ENCODE data around the gene SLC16A12.

The SLC16A12 gene

GRCh38 chr10:89494575-89494974 is 40.8 kb downstream of the SLC16A12 start:
- intact Hi-C loops (cut with DNase I; ENCODE audit: low total_unique reads) = no loop called here
- no peak for TF ChIP-seq CTCF (IDR thresholded peaks at IDR 0.05)
- Histone ChIP-seq H3K36me3 (no peaks in the 10 kb centered on the region), H3K27ac (no peak overlapping the region), H3K4me1 (no peaks in the 10 kb centered on the region), H3K9me3 (no peaks in the 10 kb centered on the region), H3K27me3 (no peaks in the 10 kb centered on the region), H3K4me3 (no peak overlapping the region)
- no peak for DNase-seq

- Histone ChIP-seq H3K9me3 (no peaks in the 10 kb centered on the region), H3K36me3 (no peaks in the 10 kb centered on the region), H3K27me3 (no peaks in the 10 kb centered on the region), H3K27ac (no peak overlapping the region), H3K4me3 (no peak overlapping the region), H3K4me1 (no peaks in the 10 kb centered on the region)
- intact Hi-C loops (cut with DNase I; ENCODE audit: low total_unique reads) = no loop called here
- no peak for DNase-seq
- TF ChIP-seq CTCF (IDR thresholded peaks at IDR 0.05) = no peak
Measured at GRCh38 chr10:89494068-89494467, 41.3 kb downstream of the SLC16A12 start.

- H3K4me1 ChIP-seq = no peaks in the 10 kb centered on the region
- intact Hi-C loops (cut with DNase I; ENCODE audit: low total_unique reads) = no loop called here
- no peak overlapping the region for H3K27ac ChIP-seq
Measured at GRCh38 chr10:89491932-89492331, 43.5 kb downstream of the SLC16A12 start.

GRCh38 chr10:89490596-89491335 is 44.6 kb downstream of the SLC16A12 start:
- Histone ChIP-seq H3K27ac (no peak overlapping the region), H3K4me3 (no peak overlapping the region), H3K36me3 (no peaks in the 10 kb centered on the region), H3K4me1 (no peaks in the 10 kb centered on the region), H3K9me3 (no peaks in the 10 kb centered on the region), H3K27me3 (no peaks in the 10 kb centered on the region)
- no peak for DNase-seq
- no peak for TF ChIP-seq CTCF (IDR thresholded peaks at IDR 0.05)
- intact Hi-C loops (cut with DNase I; ENCODE audit: low total_unique reads) = no loop called here

More at GRCh38 chr10:89491932-89492331, 43.5 kb downstream of the SLC16A12 start:
- Histone ChIP-seq H3K4me3 (no peak overlapping the region), H3K36me3 (no peaks in the 10 kb centered on the region), H3K9me3 (no peaks in the 10 kb centered on the region), H3K27me3 (no peaks in the 10 kb centered on the region)
- DNase-seq = no peak
- no peak for TF ChIP-seq CTCF (IDR thresholded peaks at IDR 0.05)

GRCh38 chr10:89482256-89482655 is 53.1 kb downstream of the SLC16A12 start:
- TF ChIP-seq CTCF (IDR thresholded peaks at IDR 0.05) = no peak
- peaks cover 0 to 57% (median 30%) of the 10 kb centered on the region in 4 donors for H3K4me1 ChIP-seq

More at GRCh38 chr10:89482256-89482655, 53.1 kb downstream of the SLC16A12 start:
- Histone ChIP-seq H3K9me3 (no peaks in the 10 kb centered on the region), H3K27ac (peak overlapping the region; percentile 55 to 67), H3K4me3 (no peak overlapping the region), H3K36me3 (no peaks in the 10 kb centered on the region), H3K27me3 (no peaks in the 10 kb centered on the region)
- intact Hi-C loops (cut with DNase I; ENCODE audit: low total_unique reads) = no loop called here
- no peak for DNase-seq
